GM12891 (cell line): ENCODE data around the gene RPL18.

ENCODE experiments used
- DNase-seq: peaks from one replicate; pipeline ENCODE4 v3.0.0; 2011; ENCODE audit warnings: low spot score; ENCODE audit not compliant: insufficient read length
- FAIRE-seq: peaks from 2 replicates; lab custom pipeline; 2011; peaks lifted over from hg19 to GRCh38; lab: Jason Lieb, UNC
- PAX5 ChIP-seq: IDR thresholded peaks from 2 replicates; pipeline ENCODE4 v1.6.1; 2011; ENCODE audit warnings: low read length, moderate library complexity, mild to moderate bottlenecking; ENCODE audit not compliant: insufficient read depth, severe bottlenecking
- POLR2A ChIP-seq: IDR thresholded peaks from 2 replicates; pipeline ENCODE4 v1.6.1; 2011; ENCODE audit warnings: low read depth, low read length, control low read depth
- POLR2AphosphoS5 ChIP-seq: IDR thresholded peaks from 2 replicates; pipeline ENCODE4 v1.6.1; 2011; ENCODE audit warnings: low read depth, low read length, control low read depth
- POU2F2 ChIP-seq: IDR thresholded peaks from 2 replicates; pipeline ENCODE4 v1.6.1; 2011; ENCODE audit warnings: low read depth, mild to moderate bottlenecking, control low read depth, low read length, moderate library complexity
- SPI1 ChIP-seq: IDR thresholded peaks from 2 replicates; pipeline ENCODE4 v1.6.1; 2011; ENCODE audit warnings: low read depth, low read length, control low read depth
- TAF1 ChIP-seq: IDR thresholded peaks from 2 replicates; pipeline ENCODE4 v1.6.1; 2011; ENCODE audit warnings: low read depth, low read length, control low read depth

The RPL18 gene

DNA sequence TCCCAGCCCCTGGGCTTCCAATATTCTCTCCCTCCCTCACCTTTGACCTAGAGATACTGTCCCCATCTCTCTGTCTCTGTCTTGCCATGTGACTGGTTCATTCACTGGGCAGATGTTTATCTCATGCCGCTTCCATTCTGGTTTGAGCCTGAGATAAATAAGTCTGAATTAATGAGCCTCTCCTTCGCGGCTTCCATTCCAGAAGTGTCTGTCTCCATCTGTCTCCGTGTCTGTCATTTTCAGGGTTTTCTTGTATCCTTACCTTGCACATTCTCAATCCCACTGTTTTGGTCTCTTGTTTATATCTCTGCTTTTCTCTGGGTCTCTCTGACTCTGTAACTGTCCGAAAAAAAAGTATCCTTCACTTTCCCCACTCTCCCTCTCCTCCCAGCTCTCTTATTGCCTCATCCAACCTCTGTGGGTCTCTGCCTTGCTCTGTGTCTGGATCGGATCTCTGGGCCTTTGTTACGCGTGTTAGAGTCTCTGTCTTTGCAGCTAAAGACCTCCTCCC, 4.6 kb upstream of the RPL18 start:
- DNase-seq (no peak), FAIRE-seq (peak; percentile 28)
- no peak for TF ChIP-seq POLR2AphosphoS5
- TF ChIP-seq POLR2A = no peak
- no peak for TF ChIP-seq TAF1
- no peak for TF ChIP-seq POU2F2
- no peak for TF ChIP-seq PAX5
- TF ChIP-seq SPI1 = no peak

DNA sequence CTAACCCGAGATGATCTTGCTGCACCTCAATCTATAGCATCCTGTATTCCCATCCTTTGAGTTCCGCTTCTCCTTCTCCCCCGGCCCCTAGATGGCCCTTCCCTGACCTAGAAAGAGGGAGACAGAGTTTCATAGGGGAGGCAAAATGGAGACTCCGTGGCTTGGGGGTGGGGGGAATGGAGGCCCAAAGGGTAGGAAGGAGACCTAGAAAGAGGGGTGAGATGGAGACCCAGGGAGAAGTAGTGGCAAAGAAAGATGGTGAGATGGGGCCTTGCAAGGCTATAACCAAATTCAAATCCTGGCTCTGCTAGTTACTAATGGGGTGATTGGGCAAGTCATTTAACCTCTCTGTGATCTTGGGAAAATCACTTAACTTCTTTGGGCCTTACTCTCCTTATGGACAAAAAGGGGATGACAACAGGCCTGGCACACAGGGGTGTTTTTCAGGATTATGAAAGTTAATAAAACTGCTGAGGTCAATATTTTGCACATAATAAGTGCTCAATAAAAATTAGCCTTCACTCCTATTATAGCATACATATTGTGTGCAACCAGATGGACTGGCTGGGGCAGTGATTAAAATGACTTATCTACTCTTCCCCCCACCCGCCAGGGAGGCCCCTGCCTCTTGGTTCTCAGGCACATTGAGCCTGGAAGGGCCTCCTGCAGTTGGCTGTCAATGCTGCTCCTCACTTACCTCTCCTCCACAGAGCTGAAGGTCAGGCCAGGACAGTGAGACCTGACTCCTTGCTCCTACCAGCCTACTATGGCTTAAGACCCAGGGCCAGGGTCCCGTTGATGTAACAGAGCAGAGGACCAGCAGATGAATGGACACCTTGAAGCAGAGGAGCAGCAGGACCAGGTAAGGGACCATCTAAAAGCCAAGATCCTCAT, 961 bp upstream of the RPL18 start:
- peak; percentile 28 for FAIRE-seq
- DNase-seq = no peak

DNA sequence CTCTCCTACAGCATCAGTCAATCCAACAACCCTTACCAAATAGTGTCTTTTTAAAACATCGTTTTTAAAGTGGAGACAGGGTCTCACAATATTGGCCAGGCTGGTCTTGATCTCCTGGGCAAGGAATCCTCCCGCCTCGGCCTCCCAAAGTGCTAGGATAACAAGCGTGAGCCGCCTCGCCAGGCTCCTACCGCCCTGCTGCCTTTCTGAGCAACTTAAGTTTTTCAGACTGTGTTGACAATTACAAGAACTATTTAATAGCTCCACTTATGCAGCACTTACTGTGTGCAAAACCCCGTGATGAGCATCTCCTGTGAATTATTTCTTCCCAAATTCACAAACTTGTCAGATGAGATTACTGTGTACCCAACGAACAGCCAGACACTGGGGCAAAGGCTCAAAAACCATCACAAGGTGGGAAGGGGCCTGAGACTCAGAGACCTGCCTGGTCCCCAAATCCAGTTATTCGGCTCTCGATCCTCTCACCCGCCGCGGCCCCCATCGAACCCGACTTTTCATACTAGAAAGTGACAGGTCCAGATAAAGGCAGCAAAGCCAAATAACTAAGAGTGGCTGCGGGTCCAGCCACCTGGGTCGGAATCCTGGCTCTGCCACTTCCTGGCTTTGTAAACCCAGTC, 581 bp downstream of the RPL18 start:
- FAIRE-seq (no peak), DNase-seq (no peak)
- TF ChIP-seq POLR2A = no peak
- TF ChIP-seq SPI1 = no peak
- no peak for TF ChIP-seq POLR2AphosphoS5
- no peak for TF ChIP-seq TAF1

More for the DNA sequence above, 961 bp upstream of the RPL18 start:
- TF ChIP-seq POLR2AphosphoS5 (no peak), SPI1 (no peak), POLR2A (no peak), TAF1 (0 out of 2 replicates have a peak, but pooled peaks have one; percentile 18)

DNA sequence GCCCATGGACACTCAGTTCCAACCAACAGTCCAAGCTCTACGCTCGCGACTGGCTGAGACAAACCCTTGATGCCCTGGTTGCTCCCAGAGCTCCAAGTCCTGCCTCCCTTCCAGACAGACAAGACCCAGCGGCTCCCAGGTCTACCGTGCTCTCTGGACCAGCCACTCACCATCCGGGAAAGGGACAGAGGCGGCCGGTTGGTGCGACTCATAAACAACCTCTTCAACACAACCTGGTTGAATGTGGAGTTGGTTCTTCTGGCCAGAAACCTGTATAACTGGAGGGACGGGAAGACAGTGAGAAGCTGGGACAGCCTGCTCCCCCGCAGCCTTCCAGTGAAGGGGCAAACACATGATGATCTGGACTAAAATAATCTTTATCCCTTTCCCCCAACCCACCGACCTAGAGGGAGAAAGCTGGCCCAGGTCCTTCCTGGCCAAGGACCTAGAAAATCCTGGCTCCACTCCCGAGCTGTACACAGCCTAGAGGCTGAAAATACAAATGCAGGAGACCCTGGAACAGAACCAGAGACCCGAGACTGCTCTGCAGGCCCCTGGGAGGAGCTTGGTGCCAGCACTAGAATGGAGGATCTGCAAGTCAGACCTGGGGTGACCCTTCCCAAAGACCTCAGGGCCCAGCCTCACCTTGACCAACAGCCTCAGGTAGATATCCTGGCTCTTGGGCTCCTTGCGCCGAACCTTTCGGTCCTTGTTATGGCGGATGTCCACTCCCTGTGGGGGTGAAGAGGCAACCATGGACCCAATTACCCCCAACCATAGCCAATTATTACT, 1.6 kb downstream of the RPL18 start:
- no peak for DNase-seq
- TF ChIP-seq POU2F2 (no peak), POLR2A (no peak), TAF1 (no peak), PAX5 (no peak), SPI1 (no peak), POLR2AphosphoS5 (no peak)
- no peak for FAIRE-seq

- TF ChIP-seq PAX5 = no peak
- no peak for TF ChIP-seq TAF1
- TF ChIP-seq POLR2AphosphoS5 = 0 out of 2 replicates have a peak, but pooled peaks have one; percentile 8
- DNase-seq = no peak
- FAIRE-seq = no peak
Observed at GRCh38 chr19:48616491-48617056, 2.4 kb downstream of the RPL18 start.

- no peak for TF ChIP-seq PAX5
- no peak for TF ChIP-seq SPI1
- no peak for TF ChIP-seq TAF1
- no peak for TF ChIP-seq POLR2A
- peak; percentile 16 for TF ChIP-seq POLR2AphosphoS5
- no peak for TF ChIP-seq POU2F2
- FAIRE-seq = no peak
- DNase-seq = no peak
Observed at GRCh38 chr19:48616041-48616436, 2.9 kb downstream of the RPL18 start.

DNA sequence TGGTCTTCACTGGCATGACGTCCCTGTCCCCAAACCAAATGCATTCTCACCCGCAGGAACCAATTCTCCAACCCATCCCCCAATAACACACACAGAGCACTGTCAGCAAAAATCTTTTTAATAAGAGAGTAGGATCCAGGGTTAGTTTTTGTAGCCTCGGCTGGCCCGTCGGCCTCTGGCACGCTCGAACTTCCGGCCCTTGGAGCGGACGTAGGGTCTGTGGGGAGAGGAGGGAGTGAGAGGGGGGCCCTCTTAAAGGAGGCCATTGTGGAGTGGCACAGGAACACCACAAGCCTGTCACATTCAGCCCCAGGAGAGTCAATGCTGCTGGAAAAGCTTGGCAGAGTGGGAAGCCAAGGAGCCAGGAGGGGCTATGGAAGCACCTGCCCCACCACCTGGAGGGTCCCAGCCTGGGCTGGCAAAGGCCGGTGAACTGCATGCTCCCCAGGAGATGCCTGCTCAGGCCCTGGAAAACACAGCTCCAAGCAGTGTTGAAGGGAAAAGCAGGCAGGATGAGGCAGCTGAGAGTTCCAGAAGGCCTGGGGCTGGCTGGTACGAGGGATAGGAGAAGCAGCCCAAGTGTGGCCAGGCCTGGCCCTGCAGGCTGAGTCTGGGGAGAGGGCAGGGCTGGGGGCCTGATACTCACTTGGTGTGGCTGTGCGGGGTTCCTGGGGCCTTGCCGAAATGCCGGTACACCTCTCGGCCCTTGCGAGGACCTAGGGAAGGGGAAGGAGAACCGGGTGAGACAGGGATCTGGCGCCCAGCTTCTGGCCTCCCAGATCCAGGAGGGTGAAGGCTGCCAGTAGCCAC, 3.5 kb downstream of the RPL18 start:
- TF ChIP-seq SPI1 (no peak), POLR2A (peak; percentile 28; the same call in 1 of the 2 replicates)
- no peak for FAIRE-seq

DNA sequence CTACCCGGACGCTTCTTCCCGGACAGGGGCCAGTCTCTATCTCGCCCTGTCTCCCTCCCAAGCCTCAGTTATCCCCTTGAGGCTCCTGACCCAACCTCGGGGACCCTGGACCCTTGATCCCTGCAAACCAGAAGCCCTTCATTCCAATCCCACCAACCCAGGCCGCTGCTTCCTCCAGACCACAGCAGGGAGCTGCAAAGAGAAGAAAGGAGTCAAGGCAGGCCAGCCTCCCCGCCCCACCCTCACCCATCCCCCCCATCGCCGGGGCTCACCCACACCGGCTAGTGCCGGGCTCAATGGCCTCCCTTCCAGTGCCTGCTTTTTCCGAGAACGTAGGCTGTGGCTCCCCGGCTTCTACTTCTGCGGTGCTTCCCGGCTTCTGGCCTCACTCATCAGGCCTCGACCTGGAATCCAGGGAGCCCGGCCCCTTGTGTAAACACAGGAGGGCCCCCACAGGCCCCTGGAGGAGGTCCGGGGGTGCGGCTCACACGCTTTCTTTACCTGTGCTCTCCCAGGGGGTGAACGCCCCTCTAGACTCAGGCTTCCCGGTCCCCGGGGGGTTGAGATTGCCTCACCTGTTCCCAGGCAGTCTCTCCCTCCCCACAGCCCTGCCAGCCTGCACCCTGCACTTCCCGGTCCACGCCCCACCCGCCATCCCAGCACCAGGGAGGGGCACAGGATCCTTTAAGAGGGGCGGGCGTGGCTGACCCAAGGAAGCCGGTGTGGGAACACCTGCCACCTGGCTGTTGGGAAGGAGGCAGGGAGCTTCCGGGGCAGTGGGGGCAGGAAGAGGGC, 4.3 kb downstream of the RPL18 start, which contains the start of gene FAM83E:
Gene FAM83E (minus strand): TSS at position 641 of the 795 bp plus-strand sequence. CDS start 1,704 bp downstream, outside the sequence.
- DNase-seq = no peak
- TF ChIP-seq POLR2AphosphoS5 (peak; percentile 51; the same call in 1 of the 2 replicates), POU2F2 (no peak; the same call in 1 of the 2 replicates), TAF1 (no peak), PAX5 (no peak), POLR2A (peak; percentile 3; the same call in 1 of the 2 replicates), SPI1 (no peak)
- no peak for FAIRE-seq

More for the DNA sequence above, 3.5 kb downstream of the RPL18 start:
- no peak for DNase-seq
